ENCODE measurements around the gene PLCXD1.
"Not testable (repeated sequence)": the region's sequence is repeated elsewhere in the genome, so short reads cannot be mapped to it uniquely, and the experiment has no call there.

PLCXD1 gene

GRCh38 chrX:318068-318738 lies 37.0 kb downstream of the PLCXD1 start:
- peak; percentile 99 for DNase-seq

GRCh38 chrX:318739-319578 lies 37.8 kb downstream of the PLCXD1 start, which contains the start of gene GTPBP6:
Gene GTPBP6 (minus strand): TSS chrX:318796. CDS start chrX:318787, 9 bp downstream.
- DNase-seq = peak; percentile 99 to 100

DNA sequence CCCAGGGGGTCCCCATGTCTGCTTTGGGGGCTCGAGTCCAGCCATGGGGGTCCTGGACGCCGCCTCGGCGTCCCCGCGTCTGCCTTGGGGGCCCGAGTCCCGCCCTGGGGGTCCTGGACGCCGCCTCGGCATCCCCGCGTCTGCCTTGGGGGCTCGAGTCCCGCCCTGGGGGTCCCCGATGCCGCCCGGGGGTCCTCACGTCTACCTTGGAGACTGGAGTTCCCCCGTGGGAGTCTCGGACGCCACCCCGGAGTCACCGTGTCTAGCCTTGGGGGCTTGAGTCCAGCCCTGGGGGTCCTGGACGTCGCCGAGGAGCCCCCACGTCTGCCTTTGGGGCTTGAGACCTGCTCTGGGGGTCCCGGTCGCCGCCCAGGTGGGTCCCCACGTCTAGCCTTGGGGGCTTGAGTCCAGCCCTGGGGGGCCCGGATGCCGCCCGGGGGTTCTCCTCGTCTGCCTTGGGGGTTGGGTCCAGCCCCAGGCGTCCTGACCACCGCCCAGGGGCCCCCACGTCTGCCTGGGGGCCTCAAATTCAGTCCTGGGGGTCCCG lies 38.5 kb downstream of the PLCXD1 start:
- DNase-seq = no peak

GRCh38 chrX:320126-320783 lies 39.1 kb downstream of the PLCXD1 start:
- peak; percentile 7 to 36 for DNase-seq

DNA sequence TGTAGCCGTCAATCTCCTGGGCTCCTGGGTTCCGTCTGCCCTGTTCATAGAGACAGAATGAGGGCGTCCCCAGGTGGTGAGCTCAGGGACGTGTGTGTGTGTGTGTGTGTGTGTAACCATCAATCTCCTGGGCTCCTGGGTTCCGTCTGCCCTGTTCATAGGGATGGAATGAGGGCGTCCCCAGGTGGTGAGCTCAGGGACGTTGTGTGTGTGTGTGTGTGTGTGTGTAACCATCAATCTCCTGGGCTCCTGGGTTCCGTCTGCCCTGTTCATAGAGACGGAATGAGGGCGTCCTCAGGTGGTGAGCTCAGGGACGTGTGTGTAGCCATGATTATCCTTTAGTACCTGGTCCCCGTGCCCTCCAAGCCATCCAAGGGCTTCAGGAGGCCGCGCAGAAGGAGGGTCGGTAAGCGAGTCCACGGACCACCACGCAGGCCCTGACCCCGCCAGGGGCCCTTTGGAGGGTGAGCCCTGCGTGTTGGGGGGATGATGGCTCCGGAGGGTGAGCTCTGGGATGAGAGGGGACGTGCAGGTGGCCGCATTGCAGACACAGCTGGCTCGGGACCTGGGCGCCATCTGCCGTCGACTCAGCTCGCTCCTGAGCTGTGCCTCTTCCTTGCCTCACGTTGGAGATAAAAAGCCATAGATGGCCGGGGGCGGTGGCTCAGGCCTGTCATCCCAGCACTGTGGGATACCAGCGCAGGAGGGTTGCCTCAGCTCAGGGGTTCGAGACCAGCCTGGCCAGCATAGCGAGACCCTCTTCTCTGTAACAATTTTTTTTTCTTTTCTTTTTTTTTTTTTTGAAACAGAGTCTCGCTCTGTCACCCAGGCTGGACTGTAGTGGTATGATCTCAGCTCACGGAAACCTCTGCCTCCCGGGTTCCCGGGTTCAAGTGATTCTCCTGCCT lies 42.8 kb downstream of the PLCXD1 start:
- peak in 1 of 2 donors; percentile 14 for DNase-seq

- peak; percentile 17 to 19 for DNase-seq
Measured at GRCh38 chrX:324664-325063, 43.5 kb downstream of the PLCXD1 start.

DNA sequence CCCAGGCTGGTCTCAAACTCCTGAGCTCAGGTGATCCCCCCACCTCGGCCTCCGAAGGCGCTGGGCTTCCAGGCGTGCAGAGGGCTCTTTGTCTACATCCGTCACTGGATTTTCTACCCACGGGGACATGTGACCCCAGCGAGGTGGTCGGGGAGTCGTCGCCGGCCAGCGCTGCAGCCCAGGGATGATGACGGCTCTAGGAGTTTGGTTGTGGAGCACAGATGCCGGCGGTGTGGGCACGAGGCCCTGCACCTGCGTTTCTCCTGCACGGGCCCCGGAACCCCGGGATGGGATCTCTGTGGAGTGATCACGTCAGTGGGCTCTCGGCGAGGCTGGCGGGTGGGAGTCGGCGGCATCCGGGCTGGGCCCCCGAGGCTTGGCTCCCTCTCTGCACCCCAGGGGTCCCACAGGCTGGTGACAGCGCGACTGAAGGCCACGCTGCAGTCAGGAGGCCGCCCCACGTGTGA lies 46.5 kb downstream of the PLCXD1 start:
- no peak for DNase-seq

DNA sequence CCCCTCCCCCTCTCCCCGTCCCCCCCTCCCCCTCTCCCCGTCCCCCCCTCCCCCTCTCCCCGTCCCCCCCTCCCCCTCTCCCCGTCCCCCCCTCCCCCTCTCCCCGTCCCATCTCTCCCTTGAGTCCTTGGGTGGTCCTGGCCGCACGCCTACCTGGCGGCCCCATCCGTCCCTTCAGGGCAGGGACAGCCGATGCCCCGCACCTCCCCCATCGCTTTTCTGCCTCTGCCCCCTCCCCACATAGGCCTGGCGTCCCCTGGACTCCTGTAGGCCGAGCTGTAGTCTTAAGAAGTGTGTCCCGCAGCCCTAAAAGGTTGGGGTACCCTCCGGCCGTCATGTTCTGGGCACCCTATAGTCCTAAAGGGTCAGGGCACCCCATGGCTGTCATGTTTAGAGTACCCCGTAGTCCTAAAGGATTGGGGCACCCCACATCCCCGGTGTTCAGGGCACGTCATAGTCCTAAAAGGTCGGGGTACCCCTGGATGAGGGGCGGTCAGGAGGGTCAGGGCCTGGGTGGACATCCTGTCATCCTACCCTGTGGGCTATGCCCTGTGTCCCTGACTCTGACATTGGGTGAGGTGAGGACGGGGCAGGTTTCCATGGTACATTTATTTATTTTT lies 48.2 kb downstream of the PLCXD1 start:
- DNase-seq = no peak

DNA sequence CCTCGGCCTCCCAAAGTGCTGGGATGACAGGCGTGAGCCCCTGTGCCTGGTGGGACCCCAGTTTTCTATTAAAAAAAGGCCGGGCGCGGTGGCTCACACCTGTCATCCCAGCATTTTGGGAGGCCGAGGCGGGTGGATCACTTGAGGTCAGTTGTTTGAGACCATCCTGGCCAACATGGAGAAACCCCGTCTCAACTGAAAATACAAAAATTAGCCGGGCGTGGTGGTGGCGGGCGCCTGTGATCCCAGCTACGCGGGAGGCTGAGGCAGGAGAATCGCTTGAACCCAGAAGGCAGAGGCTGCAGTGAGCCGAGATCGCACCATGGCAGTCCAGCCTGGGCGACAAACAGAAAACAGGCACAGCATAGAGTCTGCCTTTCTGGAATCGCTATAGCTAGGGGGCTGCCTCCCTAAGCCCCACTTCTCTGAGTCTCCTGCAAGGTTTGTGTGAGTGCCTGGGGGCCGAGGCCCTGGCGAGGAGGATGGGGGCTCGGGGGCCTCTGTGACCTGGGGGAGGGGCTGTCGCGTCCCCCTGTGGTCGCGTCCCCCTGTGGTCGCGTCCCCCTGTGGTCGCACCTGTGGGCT lies 49.1 kb downstream of the PLCXD1 start:
- DNase-seq = not testable (repeated sequence)

DNA sequence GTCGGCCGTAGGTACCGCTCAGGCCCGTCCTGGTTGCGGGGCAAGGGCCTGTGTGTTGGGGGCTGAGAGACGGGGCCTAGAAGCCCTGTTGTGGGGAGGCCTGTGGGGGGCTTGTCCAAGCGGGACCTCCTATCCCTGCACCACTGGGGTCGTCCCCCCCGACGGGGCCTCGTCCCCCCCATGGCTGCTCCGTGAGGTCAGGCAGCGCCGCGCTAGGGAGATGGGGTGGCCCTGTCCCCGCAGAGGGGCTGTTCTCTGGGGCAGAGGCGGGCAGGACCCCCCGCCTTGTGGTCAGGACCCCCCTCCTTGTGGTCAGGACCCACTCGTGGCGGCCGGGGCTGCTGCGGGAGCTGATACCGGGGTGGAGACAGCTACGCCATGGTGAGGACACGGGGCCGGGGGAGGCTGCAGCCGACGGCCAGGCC lies 49.6 kb downstream of the PLCXD1 start:
- DNase-seq = no peak

DNA sequence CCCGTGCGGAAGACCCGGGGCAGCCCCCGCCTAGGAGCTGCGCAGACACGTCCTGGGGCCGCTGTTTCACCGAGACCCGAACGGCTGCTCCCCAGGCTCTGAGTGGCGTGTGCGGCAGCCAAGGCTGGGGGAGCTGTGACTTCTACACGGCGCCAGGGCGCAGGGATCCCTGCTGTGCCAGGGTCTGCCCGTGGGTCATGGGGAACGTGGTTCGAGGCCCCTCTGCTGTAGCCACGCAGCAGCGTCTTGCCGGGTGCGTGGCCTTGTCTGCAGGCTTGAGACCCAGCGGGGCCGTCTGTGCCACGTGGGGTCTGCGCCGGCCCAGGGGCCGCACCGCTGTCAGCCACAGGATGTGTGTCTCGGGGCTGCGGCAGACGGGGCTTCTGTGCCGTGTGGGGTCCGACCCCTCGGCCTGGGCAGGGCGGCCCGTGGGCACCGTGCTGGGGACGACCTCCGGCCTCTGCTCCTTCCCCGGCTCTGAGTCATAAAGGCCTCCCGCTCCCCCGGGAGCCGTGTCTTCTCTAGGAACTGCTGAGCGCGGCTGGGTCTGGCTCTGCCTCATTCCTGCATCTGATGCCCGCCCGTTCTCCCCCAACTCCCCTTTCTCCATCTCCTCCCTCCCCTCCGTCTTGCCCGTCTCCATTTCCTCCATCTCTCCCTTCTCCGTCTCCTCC lies 50.1 kb downstream of the PLCXD1 start:
- no peak for DNase-seq

GRCh38 chrX:331825-332495 lies 50.8 kb downstream of the PLCXD1 start:
- no peak for DNase-seq

GRCh38 chrX:332496-332860 lies 51.3 kb downstream of the PLCXD1 start:
- no peak for DNase-seq

DNA sequence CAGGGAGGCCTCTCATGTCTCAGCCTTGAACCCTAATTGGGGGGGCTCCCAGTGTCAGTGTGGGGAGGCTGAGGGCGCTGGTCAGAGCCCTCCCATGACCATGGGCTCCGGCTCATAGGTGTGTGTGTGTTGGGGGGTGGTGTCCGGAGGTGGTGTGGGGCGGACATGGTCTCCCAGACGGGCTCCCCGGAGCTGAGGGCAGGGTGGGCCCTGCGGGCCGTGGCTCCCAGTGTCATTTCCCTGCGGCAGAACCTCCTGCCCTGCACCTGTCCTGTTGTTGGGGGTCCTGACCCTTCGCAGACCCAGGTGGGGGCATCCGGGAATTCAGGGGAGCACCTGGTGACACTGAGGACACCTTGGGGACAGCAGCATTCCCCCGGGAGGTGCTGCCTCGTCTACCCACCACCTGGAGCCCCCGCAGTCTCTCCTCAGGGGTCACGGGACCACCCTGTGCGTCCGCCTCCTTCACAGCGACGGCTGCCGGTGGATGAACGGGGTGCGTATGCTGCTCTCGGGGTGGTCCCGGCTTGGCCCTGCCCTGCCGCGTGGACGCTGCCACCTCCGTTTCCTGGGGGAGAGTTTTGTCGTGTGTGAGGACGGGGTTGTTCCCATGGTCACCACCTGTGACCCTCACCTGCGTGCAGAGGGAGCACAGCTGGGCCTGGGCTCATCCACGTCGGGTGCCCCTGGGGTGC lies 51.9 kb downstream of the PLCXD1 start:
- DNase-seq = no peak

GRCh38 chrX:333611-334311 lies 52.6 kb downstream of the PLCXD1 start:
- no peak for DNase-seq

GRCh38 chrX:334331-334891 lies 53.2 kb downstream of the PLCXD1 start:
- DNase-seq = no peak

DNA sequence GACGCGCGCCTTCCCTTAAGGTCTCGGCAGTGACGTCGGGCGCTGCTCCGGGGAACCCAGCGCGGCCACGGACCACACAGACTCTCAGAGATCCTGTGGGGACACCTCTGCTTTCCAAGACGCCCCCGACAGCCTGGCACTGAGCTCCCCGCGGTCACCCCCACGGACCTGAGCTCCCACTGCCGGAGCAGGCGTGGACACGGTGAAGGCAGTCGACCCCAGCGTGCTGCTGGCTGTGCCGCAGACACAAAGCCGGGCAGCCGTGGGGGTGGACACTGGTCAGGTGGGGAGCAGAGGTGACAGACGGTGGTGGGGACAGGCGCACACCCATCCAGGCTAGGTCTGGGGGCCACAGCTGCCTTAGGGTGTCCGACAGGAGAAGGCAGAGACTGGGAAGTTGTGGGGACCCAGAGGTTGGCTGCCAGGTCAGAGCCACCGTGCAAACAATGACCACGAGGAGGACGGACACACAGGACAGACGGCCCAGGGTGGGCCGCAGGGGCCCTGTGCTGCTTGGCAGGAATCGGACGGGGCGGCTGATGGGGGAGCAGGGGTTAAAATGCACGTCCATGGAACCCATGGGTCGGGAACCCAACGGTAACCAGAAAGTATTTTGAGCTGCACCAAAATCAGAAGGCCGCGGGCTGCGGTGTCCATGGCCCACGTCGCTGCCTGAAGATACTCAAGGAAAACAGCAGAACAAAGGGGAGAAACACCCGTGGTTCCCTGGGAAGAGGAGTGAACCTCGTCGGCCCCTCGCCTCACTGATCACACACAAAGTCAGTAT lies 54.0 kb downstream of the PLCXD1 start:
- no peak for DNase-seq

DNA sequence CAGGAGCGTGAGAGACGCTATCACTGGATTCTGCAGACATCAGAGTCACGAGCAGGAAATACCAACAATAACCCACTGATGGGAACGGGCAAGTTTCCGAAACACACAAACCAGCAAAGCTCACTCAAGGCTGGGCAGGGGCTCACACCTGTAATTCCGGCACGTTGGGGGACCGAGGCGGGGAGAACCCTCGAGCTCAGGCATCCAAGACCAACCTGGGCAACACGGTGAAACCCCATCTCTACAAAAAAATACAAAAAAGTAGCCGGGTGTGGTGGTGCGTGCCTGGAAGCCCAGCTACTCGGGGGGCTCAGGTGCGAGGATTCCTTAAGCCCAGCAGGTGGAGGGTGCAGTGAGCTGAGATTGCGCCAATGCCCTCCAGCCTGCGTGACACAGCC lies 54.6 kb downstream of the PLCXD1 start:
- no peak for DNase-seq

Data from inflammatory macrophage treated with lipopolysaccharide for 1 hour (primary cell).